K562 (cell line): Measurements from ENCODE around the gene ABHD14A. TPM values are rescaled to one million over a fixed set of nuclear protein-coding genes. Genes with fewer than 3 reads are reported as not detected.

Experiments
- ATAC-seq: fragments of 200-7000 bp; cut with Tn5 transposase; 3 replicates; pipeline ENCODE4 v1.9.1; 2020; ENCODE audit warnings: moderate library complexity
- BruUV-seq: library from RNA; stranded (reverse); fragments of 400-500 nt; replicated peaks from 2 replicates; lab custom pipeline; 2021; lab: Mats Ljungman, UMichigan
- CTCF ChIA-PET: fragments of 300-600 bp; formaldehyde crosslinking; extraction: SDS; loops from one replicate; lab custom pipeline; 2021; ENCODE audit warnings: low intra/inter-chr PET ratio; lab: Yijun Ruan, JAX
- POLR2A ChIA-PET: fragments of 300-600, 350-650 bp; sonication (Branson Sonifier 250); formaldehyde crosslinking; extraction: SDS; loops from one replicate; lab custom pipeline; 2021; ENCODE audit warnings: antibody characterized with exemption, inconsistent platforms; lab: Yijun Ruan, JAX
- DNase-seq, 4 experiments: peaks; one replicate each; pipeline versions ENCODE4 v3.0.0 to v3.0.0-alpha.2; 2011 to 2018; ENCODE audit warnings: low spot score in 3 of 4, mixed read lengths in 3 of 4; ENCODE audit errors: extremely low read depth in 1 of 4
- FAIRE-seq: peaks from 2 replicates; lab custom pipeline; 2011; peaks lifted over from hg19 to GRCh38; lab: Jason Lieb, UNC
- H2AFZ ChIP-seq: 2 replicates; pipeline ENCODE4 v1.6.0; 2011; ENCODE audit warnings: low read depth, low read length, control low read depth, inconsistent platforms
- H3K27ac ChIP-seq: fragments of 200-600 bp; 3 replicates; pipeline ENCODE4 v1.8.0; 2011; ENCODE audit warnings: low read depth, mild to moderate bottlenecking, control low read depth, inconsistent platforms, low read length, moderate library complexity, mixed read lengths; ENCODE audit errors: extremely low read depth
- H3K27me3 ChIP-seq, 2 experiments: fragments of 300-600 bp in 1 of 2; 2 replicates in 1 of 2; 3 replicates in 1 of 2; pipeline versions ENCODE4 v1.6.0 to v1.8.0; 2011; ENCODE audit warnings: inconsistent platforms in 2 of 2, low read length in 2 of 2, mild to moderate bottlenecking in 1 of 2, mixed read lengths in 1 of 2, moderate library complexity in 1 of 2; ENCODE audit not compliant: control insufficient read depth in 2 of 2, insufficient read depth in 2 of 2
- H3K36me3 ChIP-seq: fragments of 300-600 bp; 3 replicates; pipeline ENCODE4 v1.8.0; 2011; ENCODE audit warnings: mild to moderate bottlenecking, low read length, inconsistent platforms; ENCODE audit not compliant: control insufficient read depth, insufficient read depth
- H3K4me1 ChIP-seq, 2 experiments: fragments of 200-600 bp in 1 of 2; replicated peaks in 1 of 2; 2 replicates in 1 of 2; 3 replicates in 1 of 2; pipeline versions ENCODE4 v1.5.1 to v1.8.0; 2011; ENCODE audit warnings: inconsistent platforms in 2 of 2, low read length in 2 of 2, mild to moderate bottlenecking in 1 of 2, mixed read lengths in 1 of 2, moderate library complexity in 1 of 2; ENCODE audit not compliant: control insufficient read depth in 2 of 2, insufficient read depth in 2 of 2
- H3K4me2 ChIP-seq: 2 replicates; pipeline ENCODE4 v1.6.1; 2011; ENCODE audit warnings: low read length, control low read depth, inconsistent platforms, mixed read lengths; ENCODE audit not compliant: insufficient read depth
- H3K4me3 ChIP-seq: fragments of 200-600 bp; sonication (generic), shearing (Covaris generic); 2 replicates; pipeline ENCODE4 v1.5.1; 2016; ENCODE audit warnings: control low read depth, inconsistent platforms
- H3K79me2 ChIP-seq: fragments of 200-600 bp; 3 replicates; pipeline ENCODE4 v1.8.0; 2011; ENCODE audit warnings: low read length, inconsistent platforms; ENCODE audit not compliant: control insufficient read depth, insufficient read depth
- H3K9ac ChIP-seq, 2 experiments: 2 replicates each; pipeline versions ENCODE4 v1.6.0 to v1.6.1; 2011; ENCODE audit warnings: low read depth in 2 of 2, low read length in 2 of 2, control low read depth in 1 of 2, inconsistent platforms in 1 of 2, mild to moderate bottlenecking in 1 of 2, mixed read lengths in 1 of 2; ENCODE audit not compliant: insufficient read depth in 1 of 2
- H3K9me1 ChIP-seq: one replicate; pipeline ENCODE4 v1.6.0; 2011; ENCODE audit warnings: inconsistent platforms, mild to moderate bottlenecking, low read length, moderate library complexity; ENCODE audit not compliant: control insufficient read depth, insufficient read depth
- H3K9me3 ChIP-seq: replicated peaks from 2 replicates; pipeline ENCODE4 v1.5.1; 2011; ENCODE audit warnings: low read depth, low read length, inconsistent platforms; ENCODE audit not compliant: control insufficient read depth, insufficient read depth
- H4K20me1 ChIP-seq: replicated peaks from 2 replicates; pipeline ENCODE4 v1.6.1; 2011; ENCODE audit warnings: low read length, inconsistent platforms, mixed read lengths; ENCODE audit not compliant: control insufficient read depth, insufficient read depth
- BRD9 ChIP-seq: fragments of 450-650 bp; IDR thresholded peaks from 2 replicates; pipeline ENCODE4 v1.6.1; 2018; ENCODE audit warnings: low read depth; ENCODE audit not compliant: partially characterized antibody
- EWSR1 ChIP-seq: fragments of 450-650 bp; IDR thresholded peaks from 2 replicates; pipeline ENCODE4 v1.6.1; 2018; ENCODE audit warnings: borderline replicate concordance, mild to moderate bottlenecking, low read depth, moderate library complexity; ENCODE audit not compliant: partially characterized antibody
- JUND ChIP-seq, 2 experiments: IDR thresholded peaks; 2 replicates in 1 of 2; 3 replicates in 1 of 2; pipeline ENCODE4 v1.6.1; 2011; ENCODE audit warnings: borderline replicate concordance in 2 of 2, low read depth in 2 of 2, low read length in 2 of 2, improper control_type of control experiment in 1 of 2, missing biosample characterization in 1 of 2, missing genetic modification characterization in 1 of 2, missing genetic modification reagents in 1 of 2
- MYC ChIP-seq, 2 experiments: fragments of 250-450 bp in 1 of 2; sonication (Bioruptor Pico) in 1 of 2; IDR thresholded peaks; 2 replicates each; pipeline versions ENCODE4 v1.5.1 to v1.6.1; 2012 to 2021; ENCODE audit warnings: low read depth in 2 of 2, borderline replicate concordance in 1 of 2, improper control_type of control experiment in 1 of 2, low read length in 1 of 2, mild to moderate bottlenecking in 1 of 2, moderate library complexity in 1 of 2
- NCOR1 ChIP-seq: fragments of 450-650 bp; IDR thresholded peaks from 2 replicates; pipeline ENCODE4 v1.6.1; 2016; ENCODE audit warnings: mild to moderate bottlenecking, moderate library complexity
- POU5F1 ChIP-seq: fragments of 150-350 bp; IDR thresholded peaks from 2 replicates; pipeline ENCODE4 v1.6.1; 2014; ENCODE audit warnings: borderline replicate concordance, low read length, low read depth, mild to moderate bottlenecking; ENCODE audit not compliant: partially characterized antibody
- PTRF ChIP-seq: fragments of 450-650 bp; IDR thresholded peaks from 2 replicates; pipeline ENCODE4 v1.6.1; 2016; ENCODE audit warnings: mild to moderate bottlenecking, missing genetic modification characterization, missing compliant biosample characterization
- TAF7 ChIP-seq: fragments of 450-650 bp; IDR thresholded peaks from 2 replicates; pipeline ENCODE4 v1.6.1; 2016; ENCODE audit warnings: missing genetic modification characterization, missing compliant biosample characterization
- ZFX ChIP-seq: sonication (generic); formaldehyde crosslinking; IDR thresholded peaks from 2 replicates; pipeline ENCODE4 v1.8.0; 2022; ENCODE audit warnings: mild to moderate bottlenecking, missing genetic modification reagents, moderate library complexity
- ZKSCAN1 ChIP-seq: fragments of 150-350 bp; IDR thresholded peaks from 2 replicates; pipeline ENCODE4 v1.6.1; 2016; ENCODE audit warnings: low read depth, low read length
- ZNF239 ChIP-seq: fragments of 250-450 bp; sonication (Bioruptor Pico); IDR thresholded peaks from 2 replicates; pipeline ENCODE4 v1.4.0; 2020; ENCODE audit warnings: mild to moderate bottlenecking
- ZNF57 ChIP-seq: fragments of 450-650 bp; formaldehyde crosslinking; IDR thresholded peaks from 2 replicates; pipeline ENCODE4 v1.4.0; 2020; ENCODE audit warnings: mild to moderate bottlenecking, moderate library complexity
- ZNF764 ChIP-seq: fragments of 250-450 bp; sonication (Bioruptor Pico); IDR thresholded peaks from 2 replicates; pipeline ENCODE4 v1.4.0; 2020; ENCODE audit warnings: low read depth, mild to moderate bottlenecking, moderate library complexity
- WGBS: fragments of 100-300 bp; shearing (Covaris generic); methylation state at CpG from one replicate; pipeline ENCODE4 v1.1.6; 2016; ENCODE audit warnings: low coverage, mixed read lengths; ENCODE audit not compliant: insufficient coverage; ENCODE audit errors: missing lambda C conversion rate; 5-methylcytosine and 5-hydroxymethylcytosine counted together
- in situ Hi-C: fragments of 300-500 bp; cut with MboI; formaldehyde crosslinking; loops from 4 replicates; pipeline ENCODE4 v1.15.0; 2018; ENCODE audit warnings: inconsistent platforms, mixed read lengths
- intact Hi-C: fragments of 100-400 bp; cut with micrococcal nuclease; formaldehyde crosslinking; loops from 2 replicates; pipeline ENCODE4 v1.14.2; 2022
- polyA plus RNA-seq, 8 experiments: library from polyadenylated mRNA; depleted of rRNA in 4 of 8; stranded (reverse) in 5 of 8; unstranded in 3 of 8; fragments of >200 nt; fragmentation: Nextera tagmentation in 2 of 8; fragmentation: Illumina TruSeq in 1 of 8; extraction: Ambion mirVana in 2 of 8; extraction: Trizol in 1 of 8; gene quantifications; 2 replicates each; pipeline versions ENCODE4 v1.2.1 to v1.2.3, GENCODE V29; 2011 to 2014; ENCODE audit warnings: inconsistent platforms in 1 of 8, missing spikeins in 1 of 8
- total RNA-seq, 7 experiments: library from RNA; depleted of rRNA in 6 of 7; stranded (reverse); fragments of >200 nt in 6 of 7; fragmentation: Illumina TruSeq in 2 of 7; extraction: Trizol in 2 of 7; gene quantifications; 2 replicates each; pipeline versions ENCODE4 v1.2.1 to v1.2.3, GENCODE V29; 2011 to 2021; ENCODE audit warnings: low replicate concordance in 1 of 7
- TF ChIP-seq, protein P1 (sequence below): fragments of 250-450 bp; sonication (Bioruptor Pico); IDR thresholded peaks from 2 replicates; pipeline ENCODE4 v1.4.0; 2020; ENCODE audit warnings: mild to moderate bottlenecking, moderate library complexity
- TF ChIP-seq, protein P2 (sequence below), 2 experiments: fragments of 200-800 bp in 1 of 2; sonication (Bioruptor generic) in 1 of 2; sonication (generic) in 1 of 2; formaldehyde crosslinking in 1 of 2; IDR thresholded peaks in 1 of 2; conservative IDR thresholded peaks in 1 of 2; 2 replicates each; pipeline versions ENCODE4 v1.5.0 to v1.6.1; 2016 to 2020; ENCODE audit warnings: missing compliant biosample characterization in 1 of 2, missing genetic modification characterization in 1 of 2, missing genetic modification reagents in 1 of 2

ABHD14A gene
- total and polyA plus RNA-seq, 9 of the 15 experiments (the other 6 are each of a cell fraction or from before 2014, with no cell fraction given) = 0.90 to 10.5 (median 8.3) TPM

DNA sequence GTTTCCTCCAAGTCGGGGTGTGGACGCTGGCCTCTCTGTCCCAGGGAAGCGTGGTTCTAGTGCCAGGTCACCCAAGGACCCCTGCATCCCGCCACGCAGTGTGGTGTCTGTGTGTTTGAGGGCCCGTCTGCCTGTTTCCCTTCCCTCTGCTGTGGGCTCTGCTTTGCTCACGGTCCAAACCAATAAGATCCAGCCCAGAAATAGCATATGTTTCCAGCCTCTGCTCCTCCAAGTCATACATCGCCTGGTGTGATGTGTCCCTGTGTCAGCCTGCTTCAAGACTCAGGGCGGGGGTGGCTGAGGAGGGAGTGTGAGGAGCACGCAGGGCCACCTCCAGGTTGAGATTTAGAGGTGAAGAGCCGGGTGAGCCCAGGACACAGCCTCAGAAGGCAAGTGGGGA lies 42.7 kb downstream of the ABHD14A start:
- Histone ChIP-seq H3K9ac (no peak overlapping the region), H4K20me1 (no peaks in the 10 kb centered on the region), H3K27ac (no peak overlapping the region), H3K4me3 (no peak overlapping the region), H3K4me2 (no peak overlapping the region), H3K9me1 (no peaks in the 10 kb centered on the region), H2AFZ (no peak overlapping the region), H3K9me3 (no peaks in the 10 kb centered on the region), H3K27me3 (no peaks in the 10 kb centered on the region), H3K79me2 (no peaks in the 10 kb centered on the region), H3K36me3 (no peaks in the 10 kb centered on the region), H3K4me1 (peaks cover 35 to 43% of the 10 kb centered on the region in 2 experiments)
- in situ Hi-C loops (loop anchor here (25.0 kb wide), 1 partner anchor 370 kb away; no protein-coding TSS in a partner anchor), intact Hi-C loops (no loop called here)
- 72% methylated on average over 6 of the region's 11 CpGs for WGBS
- no peak for ATAC-seq
- no peak for TF ChIP-seq ZNF57 (CRISPR knock-in tag)
- TF ChIP-seq JUND (IDR thresholded peaks at IDR 0.05; ENCODE audit: borderline replicate concordance, low read depth, low read length) = no peak
- no peak for TF ChIP-seq JUND (tag; IDR thresholded peaks at IDR 0.05; ENCODE audit: borderline replicate concordance, low read depth, low read length)
- TF ChIP-seq BRD9 = no peak
- TF ChIP-seq ZFX (CRISPR knock-in tag) = no peak
- TF ChIP-seq MYC (IDR thresholded peaks at IDR 0.05; ENCODE audit: low read depth, low read length) = no peak
- no peak for TF ChIP-seq MYC (CRISPR knock-in tag; IDR thresholded peaks at IDR 0.05; ENCODE audit: borderline replicate concordance, low read depth)
- no peak for TF ChIP-seq ZNF764 (CRISPR knock-in tag)
- no peak for TF ChIP-seq NCOR1
- TF ChIP-seq, protein P1, sequence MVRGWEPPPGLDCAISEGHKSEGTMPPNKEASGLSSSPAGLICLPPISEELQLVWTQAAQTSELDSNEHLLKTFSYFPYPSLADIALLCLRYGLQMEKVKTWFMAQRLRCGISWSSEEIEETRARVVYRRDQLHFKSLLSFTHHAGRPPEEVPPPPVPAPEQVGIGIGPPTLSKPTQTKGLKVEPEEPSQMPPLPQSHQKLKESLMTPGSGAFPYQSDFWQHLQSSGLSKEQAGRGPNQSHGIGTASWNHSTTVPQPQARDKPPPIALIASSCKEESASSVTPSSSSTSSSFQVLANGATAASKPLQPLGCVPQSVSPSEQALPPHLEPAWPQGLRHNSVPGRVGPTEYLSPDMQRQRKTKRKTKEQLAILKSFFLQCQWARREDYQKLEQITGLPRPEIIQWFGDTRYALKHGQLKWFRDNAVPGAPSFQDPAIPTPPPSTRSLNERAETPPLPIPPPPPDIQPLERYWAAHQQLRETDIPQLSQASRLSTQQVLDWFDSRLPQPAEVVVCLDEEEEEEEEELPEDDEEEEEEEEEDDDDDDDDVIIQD (CRISPR knock-in tag) = no peak
- TF ChIP-seq, protein P2, sequence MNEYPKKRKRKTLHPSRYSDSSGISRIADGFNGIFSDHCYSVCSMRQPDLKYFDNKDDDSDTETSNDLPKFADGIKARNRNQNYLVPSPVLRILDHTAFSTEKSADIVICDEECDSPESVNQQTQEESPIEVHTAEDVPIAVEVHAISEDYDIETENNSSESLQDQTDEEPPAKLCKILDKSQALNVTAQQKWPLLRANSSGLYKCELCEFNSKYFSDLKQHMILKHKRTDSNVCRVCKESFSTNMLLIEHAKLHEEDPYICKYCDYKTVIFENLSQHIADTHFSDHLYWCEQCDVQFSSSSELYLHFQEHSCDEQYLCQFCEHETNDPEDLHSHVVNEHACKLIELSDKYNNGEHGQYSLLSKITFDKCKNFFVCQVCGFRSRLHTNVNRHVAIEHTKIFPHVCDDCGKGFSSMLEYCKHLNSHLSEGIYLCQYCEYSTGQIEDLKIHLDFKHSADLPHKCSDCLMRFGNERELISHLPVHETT (CRISPR knock-in tag; conservative IDR thresholded peaks at IDR 0.05 in 1 of 2, IDR thresholded peaks at IDR 0.05 in 1 of 2) = no peak
- no peak for TF ChIP-seq ZKSCAN1
- TF ChIP-seq POU5F1 = no peak
- TF ChIP-seq EWSR1 = no peak
- TF ChIP-seq ZNF239 = no peak
- no peak for TF ChIP-seq TAF7 (tag)
- no peak for TF ChIP-seq PTRF (tag)
- no peak for DNase-seq
- ChIA-PET POLR2A (interaction anchor here (0.7 kb wide), 1 partner anchor 13 kb away, joined by 4 read pairs; no protein-coding TSS in a partner anchor), CTCF (no interaction called here)
- no peak for FAIRE-seq
- no TSS peak for BruUV-seq
